B cell (primary cell): ENCODE data around the gene TLCD2. TPM values are rescaled to one million over a fixed set of nuclear protein-coding genes. Genes with fewer than 3 reads are reported as not detected.

Source experiments
- ATAC-seq: fragments of 200-7000 bp; cut with Tn5 transposase; one replicate; pipeline ENCODE4 v1.10.0; 2021; ENCODE audit warnings: low read depth, mild to moderate bottlenecking, moderate number of reproducible peaks, moderate library complexity
- CTCF ChIA-PET: fragments of 350-600 bp; sonication (Branson Sonifier 250); formaldehyde crosslinking; loops from one replicate; lab custom pipeline; 2021; ENCODE audit warnings: antibody characterized with exemption, inconsistent platforms; lab: Charles Lee
- POLR2A ChIA-PET: fragments of 350-600 bp; sonication (Branson Sonifier 250); formaldehyde crosslinking; loops from one replicate; lab custom pipeline; 2021; ENCODE audit warnings: antibody characterized with exemption; lab: Charles Lee
- DNase-seq: peaks from one replicate; pipeline ENCODE4 v3.0.0; 2013
- H2AFZ ChIP-seq: 2 replicates; pipeline ENCODE4 v1.6.1; 2012; ENCODE audit warnings: mild to moderate bottlenecking, low read depth, low read length; ENCODE audit not compliant: insufficient read depth, poor library complexity, severe bottlenecking
- H3K27ac ChIP-seq, 2 donors: 1 replicate in 1 of 2; 2 replicates in 1 of 2; pipeline ENCODE4 v1.5.1; 2012 to 2013; ENCODE audit warnings: low read length in 2 of 2, mild to moderate bottlenecking in 2 of 2, moderate library complexity in 1 of 2
- H3K27me3 ChIP-seq, 4 experiments: fragments of 200-600 bp in 1 of 4; sonication (generic) in 1 of 4; replicated peaks in 1 of 4; 1 replicate in 2 of 4; 2 replicates in 2 of 4; pipeline versions ENCODE4 v1.6.1 to v1.7.0; 2013 to 2016; ENCODE audit warnings: low read length in 3 of 4, mild to moderate bottlenecking in 2 of 4, mixed read lengths in 1 of 4, moderate library complexity in 1 of 4; ENCODE audit not compliant: insufficient read depth in 4 of 4, control insufficient read depth in 3 of 4; ENCODE audit errors: control extremely low read depth in 1 of 4
- H3K36me3 ChIP-seq, 2 experiments: replicated peaks in 1 of 2; 1 replicate in 1 of 2; 2 replicates in 1 of 2; pipeline versions ENCODE4 v1.6.1 to v1.7.1; 2013; ENCODE audit warnings: low read length in 1 of 2; ENCODE audit not compliant: insufficient read depth in 2 of 2, control insufficient read depth in 1 of 2; ENCODE audit errors: control extremely low read depth in 1 of 2, extremely low read depth in 1 of 2
- H3K4me1 ChIP-seq, 2 donors: fragments of 200-600 bp in 1 of 2; sonication (generic) in 1 of 2; 1 replicate in 1 of 2; 2 replicates in 1 of 2; pipeline versions ENCODE4 v1.5.1 to v1.6.1; 2013 to 2017; ENCODE audit warnings: low read length in 2 of 2; ENCODE audit not compliant: control insufficient read depth in 2 of 2, insufficient read depth in 2 of 2
- H3K4me2 ChIP-seq: replicated peaks from 2 replicates; pipeline ENCODE3; 2012; ENCODE audit warnings: mild to moderate bottlenecking, low read depth, low read length; ENCODE audit not compliant: poor library complexity, severe bottlenecking
- H3K4me3 ChIP-seq, 5 experiments: fragments of 200-600 bp in 1 of 5; sonication (generic) in 1 of 5; 1 replicate in 3 of 5; 2 replicates in 2 of 5; pipeline versions ENCODE4 v1.5.1 to v1.7.0; 2011 to 2016; ENCODE audit warnings: low read length in 4 of 5, mild to moderate bottlenecking in 4 of 5, low read depth in 2 of 5, control low read depth in 1 of 5, moderate library complexity in 1 of 5; ENCODE audit not compliant: insufficient read depth in 1 of 5; ENCODE audit errors: control extremely low read depth in 1 of 5, extremely low read depth in 1 of 5
- H3K79me2 ChIP-seq: fragments of 200-600 bp; sonication (generic); one replicate; pipeline ENCODE4 v1.6.0; 2016; ENCODE audit warnings: low read length; ENCODE audit not compliant: control insufficient read depth, insufficient read depth
- H3K9ac ChIP-seq: fragments of 200-600 bp; sonication (generic); 2 replicates; pipeline ENCODE4 v1.6.1; 2017; ENCODE audit warnings: mild to moderate bottlenecking, low read length, moderate library complexity
- H3K9me3 ChIP-seq, 3 donors: one replicate each; pipeline versions ENCODE4 v1.6.1 to v1.7.1; 2013; ENCODE audit warnings: low read length in 2 of 3; ENCODE audit not compliant: control insufficient read depth in 2 of 3, insufficient read depth in 1 of 3; ENCODE audit errors: control extremely low read depth in 1 of 3
- H4K20me1 ChIP-seq: 2 replicates; pipeline ENCODE4 v1.6.0; 2012; ENCODE audit warnings: mild to moderate bottlenecking, low read length; ENCODE audit not compliant: insufficient read depth, control insufficient read depth, poor library complexity, severe bottlenecking
- H3K27ac Mint-ChIP-seq: one replicate; pipeline ENCODE4 v1.8.0; 2021; ENCODE audit warnings: mixed read lengths
- H3K27me3 Mint-ChIP-seq: one replicate; pipeline ENCODE4 v1.8.0; 2021; ENCODE audit warnings: mixed read lengths
- H3K4me1 Mint-ChIP-seq: one replicate; pipeline ENCODE4 v1.8.0; 2021; ENCODE audit warnings: mixed read lengths
- H3K4me3 Mint-ChIP-seq: one replicate; pipeline ENCODE4 v1.8.0; 2021; ENCODE audit warnings: mixed read lengths
- H3K9me3 Mint-ChIP-seq: one replicate; pipeline ENCODE4 v1.8.0; 2022; ENCODE audit warnings: mixed read lengths; ENCODE audit not compliant: insufficient read depth
- EZH2 ChIP-seq: IDR thresholded peaks from 2 replicates; pipeline ENCODE4 v1.6.1; 2012; ENCODE audit warnings: borderline replicate concordance, low read depth, mild to moderate bottlenecking, moderate library complexity, low read length; ENCODE audit not compliant: insufficient read depth, poor library complexity, severe bottlenecking
- WGBS: methylation state at CpG from one replicate; pipeline ENCODE4 v1.1.5; 2013; ENCODE audit warnings: missing lambda C conversion rate; ENCODE audit not compliant: insufficient coverage; 5-methylcytosine and 5-hydroxymethylcytosine counted together
- intact Hi-C: fragments of 100-400 bp; cut with micrococcal nuclease; formaldehyde crosslinking; loops from one replicate; pipeline ENCODE4 v1.10.0; 2022
- polyA plus RNA-seq: library from polyadenylated mRNA; depleted of rRNA; stranded (reverse); fragments of >200 nt; gene quantifications from 2 replicates; pipeline ENCODE4 v1.2.3, GENCODE V29; 2012
- total RNA-seq, 2 donors: library from RNA; stranded (reverse); fragments of 120-200 nt in 1 of 2; gene quantifications; 1 replicate in 1 of 2; 2 replicates in 1 of 2; pipeline versions ENCODE4 v1.2.3 to v1.2.4, GENCODE V29; 2013 to 2022
- TF ChIP-seq, protein P1 (sequence below): fragments of 200-600 bp; IDR thresholded peaks from one replicate; pipeline ENCODE4 v1.8.0; 2022; ENCODE audit warnings: antibody characterized with exemption, mild to moderate bottlenecking

The TLCD2 gene
- total and polyA plus RNA-seq, 2 donors (not counting 1 experiment from before 2014, with no cell fraction given), result 0.03 TPM; not detected in 1

DNA sequence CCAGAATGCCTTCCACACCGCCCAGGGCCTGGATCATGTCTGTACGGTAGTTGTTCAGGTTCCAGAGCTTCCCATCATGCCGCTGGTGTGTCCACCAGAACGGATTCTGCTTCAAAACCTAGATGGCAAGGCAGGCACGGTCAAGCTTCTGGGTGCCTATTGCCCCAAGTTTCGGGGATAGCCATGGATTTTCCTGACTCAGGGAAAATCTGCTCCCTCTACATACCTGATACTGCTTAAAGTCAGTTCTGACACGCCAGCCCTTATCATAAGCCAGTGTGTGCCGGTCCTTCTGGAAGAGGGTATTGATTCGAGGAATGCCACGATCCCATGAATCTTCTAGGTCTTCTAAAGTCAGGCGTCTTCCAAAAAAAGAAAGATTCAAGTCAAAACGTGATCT lies 49.1 kb downstream of the TLCD2 start:
- H3K27me3 Mint-ChIP-seq, result no peaks in the 10 kb centered on the region

DNA sequence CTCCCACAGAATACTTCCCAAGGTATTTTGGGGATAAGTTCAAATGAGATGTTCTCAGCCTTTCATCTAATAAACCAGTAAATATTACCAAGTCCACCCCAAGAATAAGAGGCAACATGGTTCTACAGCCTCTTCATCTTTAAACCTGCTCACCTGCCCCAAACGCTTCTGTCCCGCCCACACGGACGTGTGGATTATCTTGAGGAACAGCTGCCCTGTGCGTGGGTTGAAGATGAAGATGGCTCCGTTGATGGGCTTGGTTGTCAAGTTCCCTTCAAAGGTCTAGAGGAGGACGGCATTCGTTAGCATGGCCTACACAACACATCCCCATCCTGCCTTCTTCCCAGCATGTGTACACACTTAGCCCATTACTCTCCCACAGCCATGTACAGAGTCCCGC lies 52.1 kb downstream of the TLCD2 start:
- ChIA-PET POLR2A (interaction anchor here (0.6 kb wide), 1 partner anchor 378 kb away, joined by 8 read pairs; no protein-coding TSS in a partner anchor), CTCF (interaction anchor here (0.8 to 1.7 kb wide), 3 partner anchors 10 to 125 kb away, joined by 3 to 6 read pairs (median 3); no protein-coding TSS in a partner anchor)
- Mint-ChIP-seq H3K27me3 (no peaks in the 10 kb centered on the region), H3K4me1 (no peaks in the 10 kb centered on the region), H3K9me3 (no peaks in the 10 kb centered on the region), H3K4me3 (no peak overlapping the region), H3K27ac (no peak overlapping the region)
- peaks cover 59% of the 10 kb centered on the region for H4K20me1 ChIP-seq
- no peak overlapping the region for H3K9ac ChIP-seq
- no peak overlapping the region for H3K4me2 ChIP-seq
- no peak overlapping the region for H3K4me3 ChIP-seq
- intact Hi-C loops, result no loop called here
- no peak for DNase-seq
- no peak overlapping the region for H2AFZ ChIP-seq
- ATAC-seq, result no peak
- peaks cover 25 to 90% of the 10 kb centered on the region in 2 experiments for H3K36me3 ChIP-seq
- peaks cover 29% of the 10 kb centered on the region for H3K79me2 ChIP-seq
- no peaks in the 10 kb centered on the region for H3K9me3 ChIP-seq
- TF ChIP-seq, protein P1, sequence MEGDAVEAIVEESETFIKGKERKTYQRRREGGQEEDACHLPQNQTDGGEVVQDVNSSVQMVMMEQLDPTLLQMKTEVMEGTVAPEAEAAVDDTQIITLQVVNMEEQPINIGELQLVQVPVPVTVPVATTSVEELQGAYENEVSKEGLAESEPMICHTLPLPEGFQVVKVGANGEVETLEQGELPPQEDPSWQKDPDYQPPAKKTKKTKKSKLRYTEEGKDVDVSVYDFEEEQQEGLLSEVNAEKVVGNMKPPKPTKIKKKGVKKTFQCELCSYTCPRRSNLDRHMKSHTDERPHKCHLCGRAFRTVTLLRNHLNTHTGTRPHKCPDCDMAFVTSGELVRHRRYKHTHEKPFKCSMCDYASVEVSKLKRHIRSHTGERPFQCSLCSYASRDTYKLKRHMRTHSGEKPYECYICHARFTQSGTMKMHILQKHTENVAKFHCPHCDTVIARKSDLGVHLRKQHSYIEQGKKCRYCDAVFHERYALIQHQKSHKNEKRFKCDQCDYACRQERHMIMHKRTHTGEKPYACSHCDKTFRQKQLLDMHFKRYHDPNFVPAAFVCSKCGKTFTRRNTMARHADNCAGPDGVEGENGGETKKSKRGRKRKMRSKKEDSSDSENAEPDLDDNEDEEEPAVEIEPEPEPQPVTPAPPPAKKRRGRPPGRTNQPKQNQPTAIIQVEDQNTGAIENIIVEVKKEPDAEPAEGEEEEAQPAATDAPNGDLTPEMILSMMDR, result no peak
- TF ChIP-seq EZH2, result no peak
- H3K27ac ChIP-seq, result no peak overlapping the region
- no peaks in the 10 kb centered on the region for H3K27me3 ChIP-seq
- 93% methylated on average over 8 of the region's 9 CpGs for WGBS
- H3K4me1 ChIP-seq, result no peaks in the 10 kb centered on the region

More for the DNA sequence above, 49.1 kb downstream of the TLCD2 start:
- Mint-ChIP-seq H3K27ac (no peak overlapping the region), H3K4me1 (no peaks in the 10 kb centered on the region), H3K4me3 (no peak overlapping the region), H3K9me3 (no peaks in the 10 kb centered on the region)
- DNase-seq, result no peak
- ATAC-seq, result no peak
- Histone ChIP-seq H2AFZ (no peak overlapping the region), H3K27ac (no peak overlapping the region), H3K4me1 (no peaks in the 10 kb centered on the region), H3K36me3 (peaks cover 26 to 81% of the 10 kb centered on the region in 2 experiments), H3K9ac (no peak overlapping the region), H3K4me2 (no peak overlapping the region), H3K27me3 (no peaks in the 10 kb centered on the region), H3K79me2 (peaks cover 37% of the 10 kb centered on the region), H4K20me1 (peaks cover 62% of the 10 kb centered on the region), H3K4me3 (no peak overlapping the region), H3K9me3 (no peaks in the 10 kb centered on the region)
- TF ChIP-seq, protein P1, result no peak
- TF ChIP-seq EZH2, result no peak
- intact Hi-C loops, result no loop called here
- CTCF ChIA-PET, result interaction anchor here (1.3 to 1.9 kb wide), 2 partner anchors 8 to 12 kb away, joined by 7 to 8 read pairs; partner anchors contain the start of gene RILP
- over 99% methylated on average over 12 of the region's 12 CpGs for WGBS
- POLR2A ChIA-PET, result no interaction called here
